GM23338 (cell line): Measurements from ENCODE around the gene PHLDB2. TPM values are rescaled to one million over a fixed set of nuclear protein-coding genes. Genes with fewer than 3 reads are reported as not detected.

Experiments used
- ATAC-seq: fragments of 200-7000 bp; cut with Tn5 transposase; 3 replicates; pipeline ENCODE4 v1.9.1; 2020
- DNase-seq: peaks from one replicate; pipeline ENCODE4 v3.0.0-alpha.2; 2015; ENCODE audit warnings: low spot score
- H2AFZ ChIP-seq: fragments of 200-600 bp; sonication (generic); 2 replicates; pipeline ENCODE4 v1.8.0; 2016; ENCODE audit warnings: antibody characterized with exemption, mild to moderate bottlenecking, moderate library complexity
- H3F3A ChIP-seq: fragments of 200-600 bp; sonication (generic); replicated peaks from 2 replicates; pipeline ENCODE4 v1.8.0; 2017; ENCODE audit warnings: antibody characterized with exemption, mixed run types, low read depth
- H3K27ac ChIP-seq: fragments of 200-600 bp; sonication (generic); 2 replicates; pipeline ENCODE4 v1.6.1; 2016; ENCODE audit warnings: low read depth
- H3K27me3 ChIP-seq: fragments of 200-600 bp; sonication (generic); 2 replicates; pipeline ENCODE4 v1.8.0; 2016; ENCODE audit warnings: mild to moderate bottlenecking, mixed run types, moderate library complexity; ENCODE audit not compliant: insufficient read depth
- H3K36me3 ChIP-seq: fragments of 200-600 bp; sonication (generic); 2 replicates; pipeline ENCODE4 v1.8.0; 2016; ENCODE audit warnings: mild to moderate bottlenecking; ENCODE audit not compliant: insufficient read depth
- H3K4me1 ChIP-seq: fragments of 200-600 bp; sonication (generic); 2 replicates; pipeline ENCODE4 v1.8.0; 2016; ENCODE audit warnings: mild to moderate bottlenecking, moderate library complexity; ENCODE audit not compliant: insufficient read depth
- H3K4me2 ChIP-seq: fragments of 200-600 bp; sonication (generic); 2 replicates; pipeline ENCODE4 v1.7.1; 2017; ENCODE audit warnings: mixed run types
- H3K4me3 ChIP-seq: fragments of 200-600 bp; sonication (generic); 2 replicates; pipeline ENCODE4 v1.6.1; 2016; ENCODE audit warnings: mixed run types
- H3K79me2 ChIP-seq: fragments of 200-600 bp; sonication (generic); replicated peaks from 2 replicates; pipeline ENCODE4 v1.8.0; 2017; ENCODE audit warnings: mild to moderate bottlenecking; ENCODE audit not compliant: insufficient read depth
- H3K9me2 ChIP-seq: fragments of 200-600 bp; sonication (generic); 2 replicates; pipeline ENCODE4 v1.8.0; 2017; ENCODE audit not compliant: insufficient read depth
- H4K20me1 ChIP-seq: fragments of 200-600 bp; sonication (generic); replicated peaks from 2 replicates; pipeline ENCODE4 v1.8.0; 2017; ENCODE audit warnings: mild to moderate bottlenecking; ENCODE audit not compliant: insufficient read depth
- H3K27ac Mint-ChIP-seq: 2 replicates; pipeline ENCODE4 v1.8.0; 2020; ENCODE audit warnings: inconsistent platforms, mild to moderate bottlenecking, moderate library complexity, mixed read lengths
- H3K27me3 Mint-ChIP-seq: 3 replicates; pipeline ENCODE4 v1.8.0; 2022; ENCODE audit warnings: low read depth, mild to moderate bottlenecking, moderate library complexity, mixed read lengths, inconsistent platforms; ENCODE audit not compliant: insufficient read depth, poor library complexity
- H3K36me3 Mint-ChIP-seq: 3 replicates; pipeline ENCODE4 v1.8.0; 2021; ENCODE audit warnings: low read depth, mild to moderate bottlenecking, inconsistent platforms, moderate library complexity, mixed read lengths
- H3K4me1 Mint-ChIP-seq: 3 replicates; pipeline ENCODE4 v1.8.0; 2020; ENCODE audit warnings: mild to moderate bottlenecking, inconsistent platforms, mixed read lengths
- H3K4me3 Mint-ChIP-seq: 3 replicates; pipeline ENCODE4 v1.8.0; 2021; ENCODE audit warnings: moderate library complexity, mild to moderate bottlenecking, inconsistent platforms, mixed read lengths
- H3K9me3 Mint-ChIP-seq: 3 replicates; pipeline ENCODE4 v1.8.0; 2020; ENCODE audit warnings: moderate library complexity, mild to moderate bottlenecking, inconsistent platforms, mixed read lengths
- CREB1 ChIP-seq: fragments of 250-450 bp; sonication (Bioruptor Pico); IDR thresholded peaks from 2 replicates; pipeline ENCODE4 v1.5.0; 2020; ENCODE audit warnings: low read depth, mild to moderate bottlenecking, moderate library complexity
- CTCF ChIP-seq, 2 experiments: fragments of 200-600 bp in 1 of 2; sonication (generic) in 1 of 2; conservative IDR thresholded peaks; 2 replicates each; pipeline versions ENCODE4 v1.5.1 to v1.6.1; 2016 to 2017; ENCODE audit warnings: antibody characterized with exemption in 2 of 2, low read depth in 2 of 2, mild to moderate bottlenecking in 2 of 2, moderate library complexity in 1 of 2
- ETS1 ChIP-seq: IDR thresholded peaks from 2 replicates; pipeline ENCODE4 v1.6.1; 2016; ENCODE audit warnings: antibody characterized with exemption
- EZH2phosphoT487 ChIP-seq: fragments of 200-600 bp; sonication (generic); IDR thresholded peaks from one replicate; pipeline ENCODE4 v1.8.1; 2018; ENCODE audit warnings: antibody characterized with exemption; ENCODE audit not compliant: unreplicated experiment
- STAT1 ChIP-seq: IDR thresholded peaks from one replicate; pipeline ENCODE4 v1.6.1; 2016; ENCODE audit warnings: antibody characterized with exemption; ENCODE audit not compliant: unreplicated experiment
- ZNF114 ChIP-seq: fragments of 250-450 bp; sonication (Bioruptor Pico); IDR thresholded peaks from 2 replicates; pipeline ENCODE4 v1.5.0; 2020; ENCODE audit warnings: mild to moderate bottlenecking, moderate library complexity
- ZNF331 ChIP-seq: fragments of 250-450 bp; sonication (Bioruptor Pico); IDR thresholded peaks from 2 replicates; pipeline ENCODE4 v1.5.0; 2020; ENCODE audit warnings: low read depth, mild to moderate bottlenecking, moderate library complexity
- ZNF462 ChIP-seq: fragments of 250-450 bp; sonication (Bioruptor Pico); IDR thresholded peaks from 2 replicates; pipeline ENCODE4 v1.5.0; 2020; ENCODE audit warnings: mild to moderate bottlenecking, moderate library complexity
- polyA plus RNA-seq: library from polyadenylated mRNA; unstranded; fragments of >200 nt; fragmentation: Nextera tagmentation; extraction: Ambion mirVana; gene quantifications from 2 replicates; pipeline ENCODE4 v1.2.1, GENCODE V29; 2016
- total RNA-seq: library from RNA; depleted of rRNA; stranded (reverse); fragments of >200 nt; shearing (Covaris generic); gene quantifications from 2 replicates; pipeline ENCODE4 v1.2.3, GENCODE V29; 2014

Gene PHLDB2
- total and polyA plus RNA-seq, 2 experiments from 2014 or later: 19.5 to 33.7 TPM

GRCh38 chr3:111926266-111926676 lies 67.2 kb downstream of the PHLDB2 start:
- H3K4me1 ChIP-seq: peaks cover 20% of the 10 kb centered on the region; the same call in 1 of the 2 replicates
- H3F3A ChIP-seq: no peaks in the 10 kb centered on the region
- H3K36me3 ChIP-seq: no peaks in the 10 kb centered on the region; the same call in 1 of the 2 replicates
- no peak overlapping the region for H2AFZ ChIP-seq
- Mint-ChIP-seq H3K4me1 (peaks cover 13% of the 10 kb centered on the region), H3K9me3 (no peaks in the 10 kb centered on the region), H3K27me3 (peaks cover 1% of the 10 kb centered on the region), H3K4me3 (no peak overlapping the region), H3K36me3 (peaks cover 12% of the 10 kb centered on the region), H3K27ac (no peak overlapping the region)
- H3K4me3 ChIP-seq: no peak overlapping the region
- DNase-seq: no peak
- no peak overlapping the region for H3K27ac ChIP-seq
- H4K20me1 ChIP-seq: no peaks in the 10 kb centered on the region
- H3K9me2 ChIP-seq: no peaks in the 10 kb centered on the region
- ATAC-seq: no peak
- no peak overlapping the region for H3K4me2 ChIP-seq
- TF ChIP-seq EZH2phosphoT487 (no peak), CREB1 (CRISPR knock-in tag) (no peak), ZNF462 (no peak), STAT1 (no peak), ZNF331 (CRISPR knock-in tag) (no peak), ZNF114 (CRISPR knock-in tag) (no peak), CTCF (conservative IDR thresholded peaks at IDR 0.05; ENCODE audit: low read depth in 2 of 2) (no peak), ETS1 (no peak)
- H3K79me2 ChIP-seq: no peaks in the 10 kb centered on the region
- peaks cover under 1% of the 10 kb centered on the region; the same call in 1 of the 2 replicates for H3K27me3 ChIP-seq
